GM12891 (cell line): ENCODE data around the gene CADM1.

Source experiments
- DNase-seq: peaks from one replicate; pipeline ENCODE4 v3.0.0; 2011; ENCODE audit warnings: low spot score; ENCODE audit not compliant: insufficient read length
- FAIRE-seq: peaks from 2 replicates; lab custom pipeline; 2011; peaks lifted over from hg19 to GRCh38; lab: Jason Lieb, UNC
- PAX5 ChIP-seq: IDR thresholded peaks from 2 replicates; pipeline ENCODE4 v1.6.1; 2011; ENCODE audit warnings: low read length, moderate library complexity, mild to moderate bottlenecking; ENCODE audit not compliant: insufficient read depth, severe bottlenecking
- POLR2A ChIP-seq: IDR thresholded peaks from 2 replicates; pipeline ENCODE4 v1.6.1; 2011; ENCODE audit warnings: low read depth, low read length, control low read depth
- POLR2AphosphoS5 ChIP-seq: IDR thresholded peaks from 2 replicates; pipeline ENCODE4 v1.6.1; 2011; ENCODE audit warnings: low read depth, low read length, control low read depth
- POU2F2 ChIP-seq: IDR thresholded peaks from 2 replicates; pipeline ENCODE4 v1.6.1; 2011; ENCODE audit warnings: low read depth, mild to moderate bottlenecking, control low read depth, low read length, moderate library complexity
- SPI1 ChIP-seq: IDR thresholded peaks from 2 replicates; pipeline ENCODE4 v1.6.1; 2011; ENCODE audit warnings: low read depth, low read length, control low read depth
- TAF1 ChIP-seq: IDR thresholded peaks from 2 replicates; pipeline ENCODE4 v1.6.1; 2011; ENCODE audit warnings: low read depth, low read length, control low read depth

CADM1 gene

DNA sequence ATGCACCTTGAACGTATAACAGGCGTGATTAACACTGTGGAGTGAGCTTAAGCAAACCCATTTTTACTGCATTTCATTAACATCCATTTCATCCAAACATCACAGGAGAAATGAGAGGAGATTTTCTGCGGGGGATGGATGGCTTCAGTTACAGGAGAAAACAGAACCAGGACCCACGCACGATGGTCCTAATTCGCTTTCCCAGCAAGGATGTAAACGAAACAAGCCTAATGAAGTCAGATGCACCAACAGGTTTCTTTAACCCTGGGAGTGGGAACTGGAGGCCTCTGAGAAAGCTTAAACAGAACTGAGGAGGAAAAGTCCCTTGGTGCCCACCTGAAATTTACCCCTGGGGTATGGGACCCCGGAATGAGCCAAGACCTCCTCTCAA, 2.7 kb downstream of the CADM1 start:
- FAIRE-seq, result no peak
- no peak for TF ChIP-seq TAF1
- no peak for TF ChIP-seq POU2F2
- TF ChIP-seq POLR2A, result no peak
- TF ChIP-seq SPI1, result no peak
- no peak for TF ChIP-seq PAX5
- no peak for DNase-seq

- FAIRE-seq (no peak), DNase-seq (no peak)
- TF ChIP-seq TAF1, result no peak
- TF ChIP-seq POU2F2, result no peak
- no peak for TF ChIP-seq SPI1
- TF ChIP-seq PAX5, result no peak
- TF ChIP-seq POLR2AphosphoS5, result no peak
Measured at GRCh38 chr11:115500547-115501501, 3.4 kb downstream of the CADM1 start.

DNA sequence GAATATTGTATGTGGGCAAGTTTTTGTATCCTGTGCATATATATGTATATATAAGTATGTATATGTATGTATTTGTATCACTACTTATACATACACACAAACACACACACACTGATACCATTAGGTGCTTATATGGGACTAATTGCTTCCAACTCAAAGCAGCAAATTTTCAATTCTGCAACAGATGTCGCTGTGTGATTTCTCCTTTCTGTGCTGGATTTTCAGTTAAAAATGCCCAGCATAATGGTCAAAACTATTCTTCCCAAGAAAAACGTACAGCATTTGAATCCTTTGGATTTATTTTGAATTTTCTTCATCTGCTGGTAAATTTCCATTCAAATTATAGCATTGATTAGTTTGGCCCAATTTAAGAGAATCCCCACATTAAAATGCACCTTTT, 4.3 kb downstream of the CADM1 start:
- no peak for FAIRE-seq
- no peak for DNase-seq
- TF ChIP-seq POLR2AphosphoS5 (no peak), SPI1 (no peak), POLR2A (no peak), TAF1 (no peak), POU2F2 (no peak), PAX5 (no peak)

DNA sequence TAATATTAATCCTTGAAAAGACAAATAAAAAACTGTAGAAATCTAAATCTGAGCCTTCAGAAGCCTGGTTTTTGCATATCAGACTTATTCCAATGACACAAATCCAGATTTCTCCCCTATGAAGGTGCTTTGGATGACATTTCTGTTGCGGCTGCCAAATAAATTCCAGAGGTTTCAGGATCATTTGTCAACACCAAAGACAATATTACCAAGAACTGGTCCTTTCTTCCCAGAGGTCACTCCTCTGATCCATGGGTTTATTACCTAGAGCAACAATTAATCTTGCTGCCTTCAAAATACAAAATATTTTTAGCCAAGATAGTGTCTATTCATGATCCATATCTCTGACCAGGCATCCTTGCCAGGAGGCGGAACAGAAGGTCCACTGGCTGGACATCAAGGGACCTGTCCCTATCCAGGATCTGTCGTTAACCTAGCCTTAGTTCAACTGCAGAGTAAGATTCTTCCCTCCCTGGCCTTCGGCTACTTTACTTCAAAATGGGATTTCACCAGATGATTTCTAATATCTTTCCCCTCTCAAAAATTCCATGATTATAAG, 4.9 kb downstream of the CADM1 start:
- FAIRE-seq (no peak), DNase-seq (no peak)
- TF ChIP-seq POLR2AphosphoS5 (no peak), PAX5 (no peak), POU2F2 (no peak), POLR2A (no peak), SPI1 (no peak), TAF1 (no peak)

DNA sequence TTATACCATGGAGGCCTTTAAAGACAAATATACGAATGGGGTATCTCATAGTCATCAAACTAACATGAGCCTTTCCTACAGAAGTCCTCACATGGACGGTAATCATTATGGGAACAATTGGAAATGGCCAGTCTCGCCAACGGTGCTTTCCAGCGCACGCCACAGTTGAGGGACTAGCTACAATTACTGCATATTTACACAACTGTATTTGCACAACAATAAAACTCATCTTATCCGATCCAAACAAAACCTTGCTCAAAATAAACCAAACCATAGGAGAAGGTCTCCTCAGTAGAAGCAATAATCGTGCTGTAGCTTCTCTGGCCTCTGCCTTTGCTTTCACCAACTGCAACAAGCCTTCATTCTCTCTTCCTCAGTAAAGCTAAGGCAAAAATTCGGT, 5.9 kb downstream of the CADM1 start:
- no peak for DNase-seq
- TF ChIP-seq POU2F2 (no peak), SPI1 (no peak), POLR2AphosphoS5 (no peak), POLR2A (no peak), TAF1 (no peak), PAX5 (no peak)
- FAIRE-seq, result no peak

DNA sequence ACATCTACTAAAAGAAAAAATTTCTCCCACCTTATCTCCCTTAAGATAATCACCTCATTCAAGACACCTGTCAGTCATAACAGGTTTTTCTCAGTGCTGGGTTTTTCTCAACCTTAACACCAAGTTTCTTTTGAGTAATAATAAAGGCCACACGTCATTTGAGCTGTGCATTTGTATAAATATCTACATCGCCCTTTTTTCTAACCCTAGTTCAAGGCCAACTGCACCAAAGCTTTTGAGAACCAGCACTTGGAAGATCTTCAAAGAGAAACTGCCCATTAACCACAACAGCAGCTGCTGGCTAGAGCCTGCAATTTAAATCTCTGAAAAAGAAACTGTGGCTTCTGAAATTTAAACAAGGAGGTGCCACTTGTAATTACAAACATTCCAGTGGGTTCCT, 6.9 kb downstream of the CADM1 start:
- DNase-seq (no peak), FAIRE-seq (no peak)
- TF ChIP-seq POU2F2, result no peak
- no peak for TF ChIP-seq SPI1
- no peak for TF ChIP-seq PAX5
- TF ChIP-seq TAF1, result no peak
- no peak for TF ChIP-seq POLR2A

DNA sequence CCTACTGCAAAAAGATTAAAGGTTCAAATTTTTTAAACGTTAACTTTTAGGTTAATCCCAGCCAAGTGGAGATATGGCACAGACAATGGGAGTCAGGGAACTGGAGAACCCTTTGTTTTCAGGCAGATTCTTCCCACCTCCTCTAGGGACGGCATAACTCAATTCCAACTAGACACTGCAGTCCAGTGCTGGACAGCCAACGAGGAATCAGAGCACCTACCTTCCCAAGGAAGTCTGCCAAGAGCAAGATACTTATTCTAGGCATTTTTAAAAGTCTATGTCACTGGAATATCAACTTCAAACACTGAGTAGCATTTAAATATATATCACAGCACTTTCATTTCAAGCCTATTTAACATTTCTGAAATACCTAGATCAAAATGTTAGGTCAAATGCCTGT, 7.3 kb downstream of the CADM1 start:
- FAIRE-seq (peak; percentile 13), DNase-seq (no peak)
- TF ChIP-seq TAF1 (no peak), POLR2AphosphoS5 (no peak), SPI1 (no peak), POLR2A (no peak), POU2F2 (no peak), PAX5 (no peak)

GRCh38 chr11:115493905-115494304, 10.3 kb downstream of the CADM1 start:
- DNase-seq (no peak), FAIRE-seq (no peak)
- TF ChIP-seq POU2F2 (no peak), POLR2AphosphoS5 (no peak), PAX5 (no peak), POLR2A (no peak), TAF1 (no peak), SPI1 (no peak)

DNA sequence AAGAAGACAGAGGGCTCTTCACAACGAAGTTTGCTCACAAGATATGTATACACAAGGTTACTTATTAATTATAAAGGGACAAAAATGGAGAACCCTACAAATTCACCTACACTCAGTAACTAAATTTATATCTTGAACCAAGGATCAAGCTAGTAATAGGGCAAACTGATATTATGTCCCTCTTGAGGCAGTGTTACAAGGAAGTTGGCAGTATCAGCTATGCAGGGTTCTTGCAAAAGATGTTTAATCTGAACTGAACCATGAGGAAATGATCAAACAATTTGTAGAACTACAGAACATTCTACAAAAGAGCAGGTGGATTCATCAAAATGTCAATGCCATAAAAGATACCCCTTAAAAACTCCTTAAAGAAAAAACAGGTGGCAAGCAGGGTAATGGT, 10.7 kb downstream of the CADM1 start:
- DNase-seq, result no peak
- no peak for FAIRE-seq
- TF ChIP-seq POLR2AphosphoS5, result no peak
- no peak for TF ChIP-seq TAF1
- TF ChIP-seq PAX5, result no peak
- no peak for TF ChIP-seq POLR2A
- no peak for TF ChIP-seq POU2F2
- no peak for TF ChIP-seq SPI1
